Keratinocyte (primary cell): ENCODE results near the gene USH2A. TPM values are rescaled to one million over a fixed set of nuclear protein-coding genes. Genes with fewer than 3 reads are reported as not detected.

ENCODE experiments used
- DNase-seq: peaks from one replicate; pipeline ENCODE4 v3.0.0-alpha.2; 2011; ENCODE audit warnings: low read depth, missing footprints, low spot score
- FAIRE-seq: peaks from 2 replicates; lab custom pipeline; 2011; peaks lifted over from hg19 to GRCh38; lab: Jason Lieb, UNC
- H2AFZ ChIP-seq: 2 replicates; pipeline ENCODE4 v1.6.0; 2012; ENCODE audit warnings: low read length, control low read depth, inconsistent platforms; ENCODE audit not compliant: control insufficient read depth
- H3K27ac ChIP-seq: 2 replicates; pipeline ENCODE4 v1.5.1; 2011; ENCODE audit warnings: low read length; ENCODE audit not compliant: control insufficient read depth, insufficient read depth
- H3K27me3 ChIP-seq: 3 replicates; pipeline ENCODE4 v1.6.0; 2011; ENCODE audit warnings: low read length; ENCODE audit not compliant: control insufficient read depth, insufficient read depth; ENCODE audit errors: extremely low read depth
- H3K36me3 ChIP-seq, 2 experiments: 2 replicates in 1 of 2; 3 replicates in 1 of 2; pipeline ENCODE4 v1.5.1; 2011; ENCODE audit warnings: low read length in 2 of 2, mild to moderate bottlenecking in 1 of 2; ENCODE audit not compliant: control insufficient read depth in 2 of 2, insufficient read depth in 2 of 2; ENCODE audit errors: extremely low read depth in 1 of 2
- H3K4me1 ChIP-seq: 3 replicates; pipeline ENCODE4 v1.5.1; 2011; ENCODE audit warnings: low read length; ENCODE audit not compliant: control insufficient read depth, insufficient read depth; ENCODE audit errors: extremely low read depth
- H3K4me2 ChIP-seq: 3 replicates; pipeline ENCODE4 v1.6.0; 2011; ENCODE audit warnings: low read depth, low read length; ENCODE audit not compliant: control insufficient read depth, insufficient read depth; ENCODE audit errors: extremely low read depth
- H3K4me3 ChIP-seq, 3 experiments: fragments of 200-600 bp in 1 of 3; sonication (generic) in 1 of 3; 2 replicates in 2 of 3; 3 replicates in 1 of 3; pipeline ENCODE4 v1.5.1; 2011 to 2016; ENCODE audit warnings: low read length in 3 of 3, mild to moderate bottlenecking in 3 of 3, control low read depth in 2 of 3, inconsistent platforms in 1 of 3, low read depth in 1 of 3, mixed read lengths in 1 of 3, mixed run types in 1 of 3, moderate library complexity in 1 of 3; ENCODE audit not compliant: control insufficient read depth in 2 of 3, insufficient read depth in 2 of 3; ENCODE audit errors: extremely low read depth in 1 of 3
- H3K79me2 ChIP-seq: 2 replicates; pipeline ENCODE4 v1.6.0; 2012; ENCODE audit warnings: low read length; ENCODE audit not compliant: control insufficient read depth, insufficient read depth
- H3K9ac ChIP-seq: 3 replicates; pipeline ENCODE4 v1.6.0; 2011; ENCODE audit warnings: low read length; ENCODE audit not compliant: control insufficient read depth, insufficient read depth; ENCODE audit errors: extremely low read depth
- H3K9me1 ChIP-seq: 3 replicates; pipeline ENCODE4 v1.6.0; 2011; ENCODE audit warnings: low read length; ENCODE audit not compliant: control insufficient read depth, insufficient read depth; ENCODE audit errors: extremely low read depth
- H3K9me3 ChIP-seq: 2 replicates; pipeline ENCODE4 v1.5.1; 2012; ENCODE audit warnings: low read depth, low read length; ENCODE audit not compliant: control insufficient read depth
- H4K20me1 ChIP-seq: 3 replicates; pipeline ENCODE4 v1.6.0; 2011; ENCODE audit warnings: low read length; ENCODE audit not compliant: control insufficient read depth, insufficient read depth; ENCODE audit errors: extremely low read depth
- CTCF ChIP-seq, 3 experiments: IDR thresholded peaks in 1 of 3; conservative IDR thresholded peaks in 1 of 3; optimal IDR thresholded peaks in 1 of 3; 2 replicates in 2 of 3; 3 replicates in 1 of 3; pipeline versions ENCODE3 to v1.5.1; 2011; ENCODE audit warnings: low read length in 3 of 3, mild to moderate bottlenecking in 3 of 3, moderate library complexity in 2 of 3, control low read depth in 1 of 3, inconsistent platforms in 1 of 3; ENCODE audit not compliant: insufficient read depth in 2 of 3; ENCODE audit errors: extremely low read depth in 1 of 3
- EZH2 ChIP-seq: IDR thresholded peaks from one replicate; pipeline ENCODE4 v1.6.1; 2012; ENCODE audit warnings: inconsistent platforms, mild to moderate bottlenecking, low read length, moderate library complexity
- dilution Hi-C: fragments of 300-500 bp; cut with MboI; formaldehyde crosslinking; loops from one replicate; pipeline ENCODE4 v1.7.0; 2020; ENCODE audit warnings: low sequenced_read_pairs; ENCODE audit not compliant: extremely low pct_ligation_motif_present
- polyA plus RNA-seq, 5 experiments: library from polyadenylated mRNA; depleted of rRNA in 3 of 5; stranded (reverse) in 3 of 5; stranded (forward) in 1 of 5; unstranded in 1 of 5; fragments of >200 nt; gene quantifications; 1 replicate in 1 of 5; 2 replicates in 3 of 5; 3 replicates in 1 of 5; pipeline versions ENCODE4 v1.2.1 to v1.2.3, GENCODE V29; 2011 to 2012; ENCODE audit warnings: missing spikeins in 2 of 5, low read depth in 1 of 5, low replicate concordance in 1 of 5

Gene USH2A
- polyA plus RNA-seq, 1 donor (not counting 4 experiments of a cell fraction or from before 2014, with no cell fraction given), result not detected

- dilution Hi-C loops, result no loop called here
- no peak overlapping the region for H3K4me2 ChIP-seq
- no peak overlapping the region for H3K4me3 ChIP-seq
- no peak for TF ChIP-seq EZH2
- no peak for TF ChIP-seq CTCF (optimal IDR thresholded peaks at IDR 0.05 in 1 of 3, IDR thresholded peaks at IDR 0.05 in 1 of 3, conservative IDR thresholded peaks at IDR 0.05 in 1 of 3; ENCODE audit: extremely low read depth in 1 of 3, insufficient read depth in 2 of 3, low read length in 3 of 3)
- no peaks in the 10 kb centered on the region for H3K27me3 ChIP-seq
- no peaks in the 10 kb centered on the region for H4K20me1 ChIP-seq
- FAIRE-seq (no peak), DNase-seq (no peak)
- no peaks in the 10 kb centered on the region for H3K9me3 ChIP-seq
- H2AFZ ChIP-seq, result no peak overlapping the region
- no peaks in the 10 kb centered on the region for H3K9me1 ChIP-seq
- no peaks in the 10 kb centered on the region for H3K4me1 ChIP-seq
- H3K79me2 ChIP-seq, result no peaks in the 10 kb centered on the region
- no peaks in the 10 kb centered on the region for H3K36me3 ChIP-seq
- no peak overlapping the region for H3K9ac ChIP-seq
- H3K27ac ChIP-seq, result no peak overlapping the region
These were observed 32.3 kb downstream of the USH2A start for GRCh38 chr1:216390956-216391355.

- H3K4me2 ChIP-seq, result no peak overlapping the region
- no peak overlapping the region for H3K4me3 ChIP-seq
- H3K9me3 ChIP-seq, result no peaks in the 10 kb centered on the region
- H4K20me1 ChIP-seq, result no peaks in the 10 kb centered on the region
- H3K36me3 ChIP-seq, result no peaks in the 10 kb centered on the region
- no peak overlapping the region for H3K9ac ChIP-seq
- FAIRE-seq (no peak), DNase-seq (no peak)
- no peaks in the 10 kb centered on the region for H3K79me2 ChIP-seq
- dilution Hi-C loops, result no loop called here
- TF ChIP-seq EZH2 (no peak), CTCF (optimal IDR thresholded peaks at IDR 0.05 in 1 of 3, IDR thresholded peaks at IDR 0.05 in 1 of 3, conservative IDR thresholded peaks at IDR 0.05 in 1 of 3; ENCODE audit: extremely low read depth in 1 of 3, insufficient read depth in 2 of 3, low read length in 3 of 3) (no peak)
- no peaks in the 10 kb centered on the region for H3K9me1 ChIP-seq
- H3K27me3 ChIP-seq, result no peaks in the 10 kb centered on the region
- H3K27ac ChIP-seq, result no peak overlapping the region
- H2AFZ ChIP-seq, result no peak overlapping the region
- H3K4me1 ChIP-seq, result no peaks in the 10 kb centered on the region
These were observed 33.5 kb downstream of the USH2A start for GRCh38 chr1:216389774-216390173.
